Measurements from ENCODE around the gene FADS6. TPM values are rescaled to one million over a fixed set of nuclear protein-coding genes. Genes with fewer than 3 reads are reported as not detected.

The FADS6 gene
- total and polyA plus RNA-seq, 2 experiments from 2014 or later = 0.42 to 0.73 TPM

DNA sequence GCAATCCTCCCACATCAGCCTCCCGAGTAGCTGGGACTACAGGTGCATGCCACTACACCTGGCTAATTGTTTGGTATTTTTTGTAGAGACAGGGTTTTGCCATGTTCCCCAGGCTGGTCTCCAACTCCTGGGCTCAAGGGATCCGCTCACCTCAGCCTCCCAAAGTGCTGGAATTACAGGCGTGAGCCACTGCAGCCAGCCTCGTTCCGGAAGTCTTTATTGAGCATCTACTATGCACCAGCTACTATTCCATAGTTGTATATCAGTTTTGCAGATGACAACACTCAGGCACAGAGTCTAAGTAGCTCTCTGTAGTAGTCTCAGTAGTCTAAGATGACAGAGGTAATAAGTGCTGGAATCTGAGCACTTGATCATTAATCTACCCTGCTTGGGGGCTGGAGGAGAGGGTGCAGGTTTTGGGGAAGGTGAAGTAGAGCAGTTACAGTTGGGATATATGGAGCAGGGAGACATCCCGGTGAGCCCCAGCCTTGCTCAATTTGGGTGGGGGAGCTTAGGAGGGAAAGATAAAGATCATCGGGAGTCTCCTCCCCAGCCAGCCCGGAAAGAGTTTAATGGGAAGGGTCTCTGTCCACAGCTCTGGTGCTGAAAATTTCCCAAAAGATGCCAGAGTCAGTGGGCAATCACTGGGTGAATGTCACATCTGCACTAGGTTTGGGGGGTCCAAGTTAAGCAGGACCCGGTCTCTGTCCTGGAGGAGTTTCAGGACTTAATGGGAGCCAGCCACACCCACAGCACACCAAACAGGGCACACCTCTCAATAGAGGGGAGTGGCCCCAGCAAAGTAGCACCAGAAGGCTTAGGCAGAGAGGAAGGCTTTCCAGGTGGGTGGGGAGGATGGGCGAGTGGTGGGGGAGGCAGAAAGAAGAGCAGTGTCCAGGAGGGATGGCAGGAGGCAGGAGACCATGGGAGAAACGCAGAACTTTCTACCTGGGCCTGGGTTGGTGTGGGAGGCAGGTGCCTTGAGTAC is 43.9 kb upstream of the FADS6 start:
- H3K27me3 ChIP-seq (ENCODE audit: insufficient read depth) = peaks cover 74% of the 10 kb centered on the region
- no peak; the same call in 2 of the 3 replicates for ATAC-seq
- H3K27me3 Mint-ChIP-seq (ENCODE audit: insufficient read depth, low read depth, poor library complexity) = peaks cover 66% of the 10 kb centered on the region

More for the DNA sequence above, 43.9 kb upstream of the FADS6 start:
- H3K27ac ChIP-seq (ENCODE audit: low read depth) = no peak overlapping the region
- H3K36me3 Mint-ChIP-seq (ENCODE audit: low read depth) = no peaks in the 10 kb centered on the region
- H3K27ac Mint-ChIP-seq = no peak overlapping the region
- no peaks in the 10 kb centered on the region for H3F3A ChIP-seq (replicated peaks; ENCODE audit: low read depth)
- no peaks in the 10 kb centered on the region for H4K20me1 ChIP-seq (replicated peaks; ENCODE audit: insufficient read depth)
- DNase-seq (ENCODE audit: low spot score) = peak; percentile 55
- no peaks in the 10 kb centered on the region for H3K36me3 ChIP-seq (ENCODE audit: insufficient read depth)
- H3K9me3 Mint-ChIP-seq = no peaks in the 10 kb centered on the region
- no peaks in the 10 kb centered on the region for H3K79me2 ChIP-seq (replicated peaks; ENCODE audit: insufficient read depth)
- H3K4me1 Mint-ChIP-seq = peaks cover 5% of the 10 kb centered on the region; the same call in 2 of the 3 replicates
- no peak overlapping the region for H3K4me3 Mint-ChIP-seq
- no peaks in the 10 kb centered on the region for H3K4me1 ChIP-seq (ENCODE audit: insufficient read depth)
- no peak overlapping the region for H3K4me3 ChIP-seq
- no peaks in the 10 kb centered on the region for H3K9me2 ChIP-seq (ENCODE audit: insufficient read depth)
- H2AFZ ChIP-seq = no peak overlapping the region
- no peak overlapping the region for H3K4me2 ChIP-seq
- TF ChIP-seq, protein P1, sequence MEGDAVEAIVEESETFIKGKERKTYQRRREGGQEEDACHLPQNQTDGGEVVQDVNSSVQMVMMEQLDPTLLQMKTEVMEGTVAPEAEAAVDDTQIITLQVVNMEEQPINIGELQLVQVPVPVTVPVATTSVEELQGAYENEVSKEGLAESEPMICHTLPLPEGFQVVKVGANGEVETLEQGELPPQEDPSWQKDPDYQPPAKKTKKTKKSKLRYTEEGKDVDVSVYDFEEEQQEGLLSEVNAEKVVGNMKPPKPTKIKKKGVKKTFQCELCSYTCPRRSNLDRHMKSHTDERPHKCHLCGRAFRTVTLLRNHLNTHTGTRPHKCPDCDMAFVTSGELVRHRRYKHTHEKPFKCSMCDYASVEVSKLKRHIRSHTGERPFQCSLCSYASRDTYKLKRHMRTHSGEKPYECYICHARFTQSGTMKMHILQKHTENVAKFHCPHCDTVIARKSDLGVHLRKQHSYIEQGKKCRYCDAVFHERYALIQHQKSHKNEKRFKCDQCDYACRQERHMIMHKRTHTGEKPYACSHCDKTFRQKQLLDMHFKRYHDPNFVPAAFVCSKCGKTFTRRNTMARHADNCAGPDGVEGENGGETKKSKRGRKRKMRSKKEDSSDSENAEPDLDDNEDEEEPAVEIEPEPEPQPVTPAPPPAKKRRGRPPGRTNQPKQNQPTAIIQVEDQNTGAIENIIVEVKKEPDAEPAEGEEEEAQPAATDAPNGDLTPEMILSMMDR (conservative IDR thresholded peaks at IDR 0.05; ENCODE audit: low read depth in 2 of 2) = no peak
- TF ChIP-seq ZNF114 (CRISPR knock-in tag; IDR thresholded peaks at IDR 0.05) (no peak), CREB1 (CRISPR knock-in tag; IDR thresholded peaks at IDR 0.05; ENCODE audit: low read depth) (no peak), NANOG (IDR thresholded peaks at IDR 0.05; ENCODE audit: borderline replicate concordance) (no peak), POLR2AphosphoS5 (IDR thresholded peaks at IDR 0.05; ENCODE audit: low read depth) (no peak), JUNB (IDR thresholded peaks at IDR 0.05; ENCODE audit: unreplicated experiment) (no peak), EZH2phosphoT487 (IDR thresholded peaks at IDR 0.05; ENCODE audit: unreplicated experiment) (no peak), EZH2 (IDR thresholded peaks at IDR 0.05; ENCODE audit: low read depth, unreplicated experiment) (peak; percentile 13)
- TF ChIP-seq, protein P2, sequence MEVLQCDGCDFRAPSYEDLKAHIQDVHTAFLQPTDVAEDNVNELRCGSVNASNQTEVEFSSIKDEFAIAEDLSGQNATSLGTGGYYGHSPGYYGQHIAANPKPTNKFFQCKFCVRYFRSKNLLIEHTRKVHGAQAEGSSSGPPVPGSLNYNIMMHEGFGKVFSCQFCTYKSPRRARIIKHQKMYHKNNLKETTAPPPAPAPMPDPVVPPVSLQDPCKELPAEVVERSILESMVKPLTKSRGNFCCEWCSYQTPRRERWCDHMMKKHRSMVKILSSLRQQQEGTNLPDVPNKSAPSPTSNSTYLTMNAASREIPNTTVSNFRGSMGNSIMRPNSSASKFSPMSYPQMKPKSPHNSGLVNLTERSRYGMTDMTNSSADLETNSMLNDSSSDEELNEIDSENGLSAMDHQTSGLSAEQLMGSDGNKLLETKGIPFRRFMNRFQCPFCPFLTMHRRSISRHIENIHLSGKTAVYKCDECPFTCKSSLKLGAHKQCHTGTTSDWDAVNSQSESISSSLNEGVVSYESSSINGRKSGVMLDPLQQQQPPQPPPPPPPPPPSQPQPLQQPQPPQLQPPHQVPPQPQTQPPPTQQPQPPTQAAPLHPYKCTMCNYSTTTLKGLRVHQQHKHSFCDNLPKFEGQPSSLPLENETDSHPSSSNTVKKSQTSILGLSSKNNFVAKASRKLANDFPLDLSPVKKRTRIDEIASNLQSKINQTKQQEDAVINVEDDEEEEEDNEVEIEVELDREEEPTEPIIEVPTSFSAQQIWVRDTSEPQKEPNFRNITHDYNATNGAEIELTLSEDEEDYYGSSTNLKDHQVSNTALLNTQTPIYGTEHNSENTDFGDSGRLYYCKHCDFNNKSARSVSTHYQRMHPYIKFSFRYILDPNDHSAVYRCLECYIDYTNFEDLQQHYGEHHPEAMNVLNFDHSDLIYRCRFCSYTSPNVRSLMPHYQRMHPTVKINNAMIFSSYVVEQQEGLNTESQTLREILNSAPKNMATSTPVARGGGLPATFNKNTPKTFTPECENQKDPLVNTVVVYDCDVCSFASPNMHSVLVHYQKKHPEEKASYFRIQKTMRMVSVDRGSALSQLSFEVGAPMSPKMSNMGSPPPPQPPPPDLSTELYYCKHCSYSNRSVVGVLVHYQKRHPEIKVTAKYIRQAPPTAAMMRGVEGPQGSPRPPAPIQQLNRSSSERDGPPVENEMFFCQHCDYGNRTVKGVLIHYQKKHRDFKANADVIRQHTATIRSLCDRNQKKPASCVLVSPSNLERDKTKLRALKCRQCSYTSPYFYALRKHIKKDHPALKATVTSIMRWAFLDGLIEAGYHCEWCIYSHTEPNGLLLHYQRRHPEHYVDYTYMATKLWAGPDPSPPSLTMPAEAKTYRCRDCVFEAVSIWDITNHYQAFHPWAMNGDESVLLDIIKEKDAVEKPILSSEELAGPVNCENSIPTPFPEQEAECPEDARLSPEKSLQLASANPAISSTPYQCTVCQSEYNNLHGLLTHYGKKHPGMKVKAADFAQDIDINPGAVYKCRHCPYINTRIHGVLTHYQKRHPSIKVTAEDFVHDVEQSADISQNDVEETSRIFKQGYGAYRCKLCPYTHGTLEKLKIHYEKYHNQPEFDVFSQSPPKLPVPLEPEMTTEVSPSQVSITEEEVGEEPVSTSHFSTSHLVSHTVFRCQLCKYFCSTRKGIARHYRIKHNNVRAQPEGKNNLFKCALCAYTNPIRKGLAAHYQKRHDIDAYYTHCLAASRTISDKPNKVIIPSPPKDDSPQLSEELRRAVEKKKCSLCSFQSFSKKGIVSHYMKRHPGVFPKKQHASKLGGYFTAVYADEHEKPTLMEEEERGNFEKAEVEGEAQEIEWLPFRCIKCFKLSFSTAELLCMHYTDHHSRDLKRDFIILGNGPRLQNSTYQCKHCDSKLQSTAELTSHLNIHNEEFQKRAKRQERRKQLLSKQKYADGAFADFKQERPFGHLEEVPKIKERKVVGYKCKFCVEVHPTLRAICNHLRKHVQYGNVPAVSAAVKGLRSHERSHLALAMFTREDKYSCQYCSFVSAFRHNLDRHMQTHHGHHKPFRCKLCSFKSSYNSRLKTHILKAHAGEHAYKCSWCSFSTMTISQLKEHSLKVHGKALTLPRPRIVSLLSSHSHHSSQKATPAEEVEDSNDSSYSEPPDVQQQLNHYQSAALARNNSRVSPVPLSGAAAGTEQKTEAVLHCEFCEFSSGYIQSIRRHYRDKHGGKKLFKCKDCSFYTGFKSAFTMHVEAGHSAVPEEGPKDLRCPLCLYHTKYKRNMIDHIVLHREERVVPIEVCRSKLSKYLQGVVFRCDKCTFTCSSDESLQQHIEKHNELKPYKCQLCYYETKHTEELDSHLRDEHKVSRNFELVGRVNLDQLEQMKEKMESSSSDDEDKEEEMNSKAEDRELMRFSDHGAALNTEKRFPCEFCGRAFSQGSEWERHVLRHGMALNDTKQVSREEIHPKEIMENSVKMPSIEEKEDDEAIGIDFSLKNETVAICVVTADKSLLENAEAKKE (CRISPR knock-in tag; IDR thresholded peaks at IDR 0.05) = no peak
- TF ChIP-seq, protein P3, sequence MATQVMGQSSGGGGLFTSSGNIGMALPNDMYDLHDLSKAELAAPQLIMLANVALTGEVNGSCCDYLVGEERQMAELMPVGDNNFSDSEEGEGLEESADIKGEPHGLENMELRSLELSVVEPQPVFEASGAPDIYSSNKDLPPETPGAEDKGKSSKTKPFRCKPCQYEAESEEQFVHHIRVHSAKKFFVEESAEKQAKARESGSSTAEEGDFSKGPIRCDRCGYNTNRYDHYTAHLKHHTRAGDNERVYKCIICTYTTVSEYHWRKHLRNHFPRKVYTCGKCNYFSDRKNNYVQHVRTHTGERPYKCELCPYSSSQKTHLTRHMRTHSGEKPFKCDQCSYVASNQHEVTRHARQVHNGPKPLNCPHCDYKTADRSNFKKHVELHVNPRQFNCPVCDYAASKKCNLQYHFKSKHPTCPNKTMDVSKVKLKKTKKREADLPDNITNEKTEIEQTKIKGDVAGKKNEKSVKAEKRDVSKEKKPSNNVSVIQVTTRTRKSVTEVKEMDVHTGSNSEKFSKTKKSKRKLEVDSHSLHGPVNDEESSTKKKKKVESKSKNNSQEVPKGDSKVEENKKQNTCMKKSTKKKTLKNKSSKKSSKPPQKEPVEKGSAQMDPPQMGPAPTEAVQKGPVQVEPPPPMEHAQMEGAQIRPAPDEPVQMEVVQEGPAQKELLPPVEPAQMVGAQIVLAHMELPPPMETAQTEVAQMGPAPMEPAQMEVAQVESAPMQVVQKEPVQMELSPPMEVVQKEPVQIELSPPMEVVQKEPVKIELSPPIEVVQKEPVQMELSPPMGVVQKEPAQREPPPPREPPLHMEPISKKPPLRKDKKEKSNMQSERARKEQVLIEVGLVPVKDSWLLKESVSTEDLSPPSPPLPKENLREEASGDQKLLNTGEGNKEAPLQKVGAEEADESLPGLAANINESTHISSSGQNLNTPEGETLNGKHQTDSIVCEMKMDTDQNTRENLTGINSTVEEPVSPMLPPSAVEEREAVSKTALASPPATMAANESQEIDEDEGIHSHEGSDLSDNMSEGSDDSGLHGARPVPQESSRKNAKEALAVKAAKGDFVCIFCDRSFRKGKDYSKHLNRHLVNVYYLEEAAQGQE (IDR thresholded peaks at IDR 0.05; ENCODE audit: unreplicated experiment) = peak; percentile 75

Measured in GM23338 (cell line).